GM23338 (cell line): ENCODE measurements around the gene NEURL3.

Source experiments
- CREB1 ChIP-seq: fragments of 250-450 bp; sonication (Bioruptor Pico); IDR thresholded peaks from 2 replicates; pipeline ENCODE4 v1.5.0; 2020; ENCODE audit warnings: low read depth, mild to moderate bottlenecking, moderate library complexity
- EZH2 ChIP-seq: fragments of 200-600 bp; sonication (generic); IDR thresholded peaks from one replicate; pipeline ENCODE4 v1.8.0; 2017; ENCODE audit warnings: antibody characterized with exemption, mild to moderate bottlenecking, low read depth; ENCODE audit not compliant: unreplicated experiment
- EZH2phosphoT487 ChIP-seq: fragments of 200-600 bp; sonication (generic); IDR thresholded peaks from one replicate; pipeline ENCODE4 v1.8.1; 2018; ENCODE audit warnings: antibody characterized with exemption; ENCODE audit not compliant: unreplicated experiment
- JUNB ChIP-seq: IDR thresholded peaks from one replicate; pipeline ENCODE4 v1.6.1; 2016; ENCODE audit warnings: antibody characterized with exemption; ENCODE audit not compliant: unreplicated experiment
- NANOG ChIP-seq: IDR thresholded peaks from 2 replicates; pipeline ENCODE4 v1.6.1; 2016; ENCODE audit warnings: antibody characterized with exemption, borderline replicate concordance
- POLR2AphosphoS5 ChIP-seq: IDR thresholded peaks from 2 replicates; pipeline ENCODE4 v1.6.1; 2016; ENCODE audit warnings: antibody characterized with exemption, low read depth
- ZNF331 ChIP-seq: fragments of 250-450 bp; sonication (Bioruptor Pico); IDR thresholded peaks from 2 replicates; pipeline ENCODE4 v1.5.0; 2020; ENCODE audit warnings: low read depth, mild to moderate bottlenecking, moderate library complexity
- TF ChIP-seq, protein P1 (sequence below), 2 experiments: fragments of 200-600 bp in 1 of 2; sonication (generic) in 1 of 2; conservative IDR thresholded peaks; 2 replicates each; pipeline versions ENCODE4 v1.5.1 to v1.6.1; 2016 to 2017; ENCODE audit warnings: antibody characterized with exemption in 2 of 2, low read depth in 2 of 2, mild to moderate bottlenecking in 2 of 2, moderate library complexity in 1 of 2
- TF ChIP-seq, protein P2 (sequence below): IDR thresholded peaks from one replicate; pipeline ENCODE4 v1.6.1; 2018; ENCODE audit warnings: antibody characterized with exemption; ENCODE audit not compliant: unreplicated experiment

DNA sequence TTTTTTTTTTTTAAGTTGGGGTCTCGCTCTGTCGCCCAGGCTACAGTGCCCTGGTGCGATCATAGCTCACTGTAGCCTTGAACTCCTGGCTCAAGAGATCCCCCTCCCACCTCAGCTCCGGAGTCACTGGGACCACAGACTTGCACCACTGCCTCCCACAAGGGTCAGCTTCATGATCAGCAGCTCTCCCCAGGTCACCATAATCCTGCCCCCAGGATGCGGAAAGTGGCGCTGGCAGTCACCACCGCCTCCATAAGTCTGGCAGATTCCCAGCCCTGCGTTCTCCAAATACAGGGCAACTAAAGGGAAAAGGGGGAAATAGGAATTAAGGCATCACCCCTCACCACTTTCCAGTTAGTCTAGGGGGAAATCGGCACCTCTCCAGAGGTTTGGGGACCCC is 26.2 kb upstream of the NEURL3 start:
- TF ChIP-seq POLR2AphosphoS5 = no peak
- TF ChIP-seq, protein P1, sequence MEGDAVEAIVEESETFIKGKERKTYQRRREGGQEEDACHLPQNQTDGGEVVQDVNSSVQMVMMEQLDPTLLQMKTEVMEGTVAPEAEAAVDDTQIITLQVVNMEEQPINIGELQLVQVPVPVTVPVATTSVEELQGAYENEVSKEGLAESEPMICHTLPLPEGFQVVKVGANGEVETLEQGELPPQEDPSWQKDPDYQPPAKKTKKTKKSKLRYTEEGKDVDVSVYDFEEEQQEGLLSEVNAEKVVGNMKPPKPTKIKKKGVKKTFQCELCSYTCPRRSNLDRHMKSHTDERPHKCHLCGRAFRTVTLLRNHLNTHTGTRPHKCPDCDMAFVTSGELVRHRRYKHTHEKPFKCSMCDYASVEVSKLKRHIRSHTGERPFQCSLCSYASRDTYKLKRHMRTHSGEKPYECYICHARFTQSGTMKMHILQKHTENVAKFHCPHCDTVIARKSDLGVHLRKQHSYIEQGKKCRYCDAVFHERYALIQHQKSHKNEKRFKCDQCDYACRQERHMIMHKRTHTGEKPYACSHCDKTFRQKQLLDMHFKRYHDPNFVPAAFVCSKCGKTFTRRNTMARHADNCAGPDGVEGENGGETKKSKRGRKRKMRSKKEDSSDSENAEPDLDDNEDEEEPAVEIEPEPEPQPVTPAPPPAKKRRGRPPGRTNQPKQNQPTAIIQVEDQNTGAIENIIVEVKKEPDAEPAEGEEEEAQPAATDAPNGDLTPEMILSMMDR (conservative IDR thresholded peaks at IDR 0.05; ENCODE audit: low read depth in 2 of 2) = no peak
- TF ChIP-seq, protein P2, sequence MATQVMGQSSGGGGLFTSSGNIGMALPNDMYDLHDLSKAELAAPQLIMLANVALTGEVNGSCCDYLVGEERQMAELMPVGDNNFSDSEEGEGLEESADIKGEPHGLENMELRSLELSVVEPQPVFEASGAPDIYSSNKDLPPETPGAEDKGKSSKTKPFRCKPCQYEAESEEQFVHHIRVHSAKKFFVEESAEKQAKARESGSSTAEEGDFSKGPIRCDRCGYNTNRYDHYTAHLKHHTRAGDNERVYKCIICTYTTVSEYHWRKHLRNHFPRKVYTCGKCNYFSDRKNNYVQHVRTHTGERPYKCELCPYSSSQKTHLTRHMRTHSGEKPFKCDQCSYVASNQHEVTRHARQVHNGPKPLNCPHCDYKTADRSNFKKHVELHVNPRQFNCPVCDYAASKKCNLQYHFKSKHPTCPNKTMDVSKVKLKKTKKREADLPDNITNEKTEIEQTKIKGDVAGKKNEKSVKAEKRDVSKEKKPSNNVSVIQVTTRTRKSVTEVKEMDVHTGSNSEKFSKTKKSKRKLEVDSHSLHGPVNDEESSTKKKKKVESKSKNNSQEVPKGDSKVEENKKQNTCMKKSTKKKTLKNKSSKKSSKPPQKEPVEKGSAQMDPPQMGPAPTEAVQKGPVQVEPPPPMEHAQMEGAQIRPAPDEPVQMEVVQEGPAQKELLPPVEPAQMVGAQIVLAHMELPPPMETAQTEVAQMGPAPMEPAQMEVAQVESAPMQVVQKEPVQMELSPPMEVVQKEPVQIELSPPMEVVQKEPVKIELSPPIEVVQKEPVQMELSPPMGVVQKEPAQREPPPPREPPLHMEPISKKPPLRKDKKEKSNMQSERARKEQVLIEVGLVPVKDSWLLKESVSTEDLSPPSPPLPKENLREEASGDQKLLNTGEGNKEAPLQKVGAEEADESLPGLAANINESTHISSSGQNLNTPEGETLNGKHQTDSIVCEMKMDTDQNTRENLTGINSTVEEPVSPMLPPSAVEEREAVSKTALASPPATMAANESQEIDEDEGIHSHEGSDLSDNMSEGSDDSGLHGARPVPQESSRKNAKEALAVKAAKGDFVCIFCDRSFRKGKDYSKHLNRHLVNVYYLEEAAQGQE = no peak
- no peak for TF ChIP-seq EZH2
- no peak for TF ChIP-seq ZNF331
- TF ChIP-seq CREB1 (CRISPR knock-in tag) = no peak
- TF ChIP-seq JUNB = no peak
- no peak for TF ChIP-seq EZH2phosphoT487
- no peak for TF ChIP-seq NANOG
